Panc1 (cell line): Measurements from ENCODE around the gene RSAD1. TPM values are rescaled to one million over a fixed set of nuclear protein-coding genes. Genes with fewer than 3 reads are reported as not detected.

Experiments
- ATAC-seq: fragments of 200-7000 bp; cut with Tn5 transposase; 2 replicates; pipeline ENCODE4 v1.9.1; 2020; ENCODE audit warnings: mild to moderate bottlenecking, moderate library complexity
- BruUV-seq: library from RNA; stranded (reverse); fragments of 400-500 nt; replicated peaks from 2 replicates; lab custom pipeline; 2021; lab: Mats Ljungman, UMichigan
- CTCF ChIA-PET: fragments of 300-600 bp; sonication (Branson Sonifier 250); formaldehyde crosslinking; loops from one replicate; lab custom pipeline; 2022; ENCODE audit warnings: antibody characterized with exemption; lab: Charles Lee
- POLR2A ChIA-PET: fragments of 300-600 bp; sonication (Branson Sonifier 250); formaldehyde crosslinking; loops from one replicate; lab custom pipeline; 2022; ENCODE audit warnings: antibody characterized with exemption; lab: Charles Lee
- DNase-seq: peaks from one replicate; pipeline ENCODE4 v3.0.0-alpha.2; 2010; ENCODE audit warnings: low read depth, low spot score
- H3K27ac ChIP-seq: 2 replicates; pipeline ENCODE4 v1.5.1; 2011; ENCODE audit warnings: mild to moderate bottlenecking, low read length, inconsistent platforms
- H3K27me3 ChIP-seq: fragments of 200-500 bp; sonication (Bioruptor generic); 2 replicates; pipeline ENCODE4 v1.6.0; 2014; ENCODE audit warnings: low read length, inconsistent platforms; ENCODE audit not compliant: control insufficient read depth, insufficient read depth
- H3K36me3 ChIP-seq: fragments of 200-500 bp; sonication (Bioruptor generic); 2 replicates; pipeline ENCODE4 v1.5.1; 2014; ENCODE audit warnings: inconsistent platforms, mild to moderate bottlenecking, low read length, moderate library complexity; ENCODE audit not compliant: control insufficient read depth, insufficient read depth
- H3K4me1 ChIP-seq: 2 replicates; pipeline ENCODE4 v1.5.1; 2011; ENCODE audit warnings: inconsistent platforms, mild to moderate bottlenecking, low read length, moderate library complexity; ENCODE audit not compliant: control insufficient read depth, insufficient read depth
- H3K4me3 ChIP-seq, 2 experiments: 2 replicates each; pipeline ENCODE4 v1.5.1; 2011 to 2012; ENCODE audit warnings: low read depth in 2 of 2, low read length in 2 of 2, mild to moderate bottlenecking in 2 of 2, inconsistent platforms in 1 of 2, moderate library complexity in 1 of 2
- H3K9me3 ChIP-seq: fragments of 200-500 bp; sonication (Bioruptor generic); 2 replicates; pipeline ENCODE4 v1.5.1; 2014; ENCODE audit warnings: low read depth, mild to moderate bottlenecking, inconsistent platforms, low read length, moderate library complexity; ENCODE audit not compliant: control insufficient read depth, insufficient read depth
- POLR2AphosphoS5 ChIP-seq: IDR thresholded peaks from 2 replicates; pipeline ENCODE4 v1.6.1; 2012; ENCODE audit warnings: mild to moderate bottlenecking, low read depth, low read length, moderate library complexity
- SIN3A ChIP-seq: IDR thresholded peaks from 2 replicates; pipeline ENCODE4 v1.6.1; 2012; ENCODE audit warnings: low read depth, mild to moderate bottlenecking, low read length, moderate library complexity, borderline replicate concordance; ENCODE audit not compliant: insufficient read depth
- TCF7L2 ChIP-seq: IDR thresholded peaks from 2 replicates; pipeline ENCODE4 v1.6.1; 2011; ENCODE audit warnings: mild to moderate bottlenecking, low read depth, low read length, inconsistent platforms
- in situ Hi-C: cut with HindIII; loops from 2 replicates; pipeline ENCODE4 v1.10.0; 2016; ENCODE audit warnings: low sequenced_read_pairs, low pct_unique_long_range_greater_than_20kb
- intact Hi-C: fragments of 100-400 bp; cut with micrococcal nuclease; formaldehyde crosslinking; loops from one replicate; pipeline ENCODE4 v1.10.0; 2022; ENCODE audit not compliant: unreplicated experiment
- total RNA-seq: library from RNA; stranded (reverse); gene quantifications from one replicate; pipeline ENCODE4 v1.2.1, GENCODE V29; 2021; ENCODE audit not compliant: unreplicated experiment
- TF ChIP-seq, protein P1 (sequence below), 2 experiments: IDR thresholded peaks; 2 replicates each; pipeline ENCODE4 v1.6.1; 2011 to 2012; ENCODE audit warnings: low read depth in 2 of 2, control low read depth in 1 of 2, low read length in 1 of 2, mild to moderate bottlenecking in 1 of 2, moderate library complexity in 1 of 2; ENCODE audit not compliant: insufficient read depth in 1 of 2
- TF ChIP-seq, protein P2 (sequence below): fragments of 450-650 bp; IDR thresholded peaks from 2 replicates; pipeline ENCODE4 v1.5.1; 2017; ENCODE audit warnings: mild to moderate bottlenecking

Gene RSAD1
- total RNA-seq, 1 experiment from 2014 or later = 40.2 TPM

DNA sequence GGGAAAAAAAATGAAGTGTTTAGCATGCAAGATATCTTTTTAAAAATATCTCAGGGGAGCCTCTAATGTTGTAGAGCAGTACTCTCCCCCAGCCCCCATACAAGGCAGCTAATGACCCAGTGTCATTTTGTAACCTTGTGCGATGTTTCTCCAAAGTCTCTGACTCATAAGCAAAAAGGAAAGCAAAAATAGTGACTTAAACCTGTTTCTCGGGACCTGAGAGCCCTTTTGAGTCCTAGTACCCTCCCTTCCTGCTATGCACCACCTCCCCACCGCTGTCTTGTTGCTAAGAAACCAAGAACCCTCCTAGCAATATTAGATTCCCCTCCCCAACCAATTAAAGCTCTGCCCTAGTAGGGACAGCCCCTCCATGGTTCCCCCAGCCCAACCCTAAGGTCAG is 32.4 kb downstream of the RSAD1 start:
- ChIA-PET CTCF (no interaction called here), POLR2A (no interaction called here)
- DNase-seq (no peak), ATAC-seq (no peak)
- intact Hi-C loops = no loop called here
- no peak overlapping the region for H3K4me3 ChIP-seq
- H3K4me1 ChIP-seq = peaks cover 11% of the 10 kb centered on the region
- no TSS peak for BruUV-seq
- no peaks in the 10 kb centered on the region for H3K36me3 ChIP-seq
- TF ChIP-seq TCF7L2 (no peak), POLR2AphosphoS5 (no peak), SIN3A (no peak)
- TF ChIP-seq, protein P1, sequence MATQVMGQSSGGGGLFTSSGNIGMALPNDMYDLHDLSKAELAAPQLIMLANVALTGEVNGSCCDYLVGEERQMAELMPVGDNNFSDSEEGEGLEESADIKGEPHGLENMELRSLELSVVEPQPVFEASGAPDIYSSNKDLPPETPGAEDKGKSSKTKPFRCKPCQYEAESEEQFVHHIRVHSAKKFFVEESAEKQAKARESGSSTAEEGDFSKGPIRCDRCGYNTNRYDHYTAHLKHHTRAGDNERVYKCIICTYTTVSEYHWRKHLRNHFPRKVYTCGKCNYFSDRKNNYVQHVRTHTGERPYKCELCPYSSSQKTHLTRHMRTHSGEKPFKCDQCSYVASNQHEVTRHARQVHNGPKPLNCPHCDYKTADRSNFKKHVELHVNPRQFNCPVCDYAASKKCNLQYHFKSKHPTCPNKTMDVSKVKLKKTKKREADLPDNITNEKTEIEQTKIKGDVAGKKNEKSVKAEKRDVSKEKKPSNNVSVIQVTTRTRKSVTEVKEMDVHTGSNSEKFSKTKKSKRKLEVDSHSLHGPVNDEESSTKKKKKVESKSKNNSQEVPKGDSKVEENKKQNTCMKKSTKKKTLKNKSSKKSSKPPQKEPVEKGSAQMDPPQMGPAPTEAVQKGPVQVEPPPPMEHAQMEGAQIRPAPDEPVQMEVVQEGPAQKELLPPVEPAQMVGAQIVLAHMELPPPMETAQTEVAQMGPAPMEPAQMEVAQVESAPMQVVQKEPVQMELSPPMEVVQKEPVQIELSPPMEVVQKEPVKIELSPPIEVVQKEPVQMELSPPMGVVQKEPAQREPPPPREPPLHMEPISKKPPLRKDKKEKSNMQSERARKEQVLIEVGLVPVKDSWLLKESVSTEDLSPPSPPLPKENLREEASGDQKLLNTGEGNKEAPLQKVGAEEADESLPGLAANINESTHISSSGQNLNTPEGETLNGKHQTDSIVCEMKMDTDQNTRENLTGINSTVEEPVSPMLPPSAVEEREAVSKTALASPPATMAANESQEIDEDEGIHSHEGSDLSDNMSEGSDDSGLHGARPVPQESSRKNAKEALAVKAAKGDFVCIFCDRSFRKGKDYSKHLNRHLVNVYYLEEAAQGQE (IDR thresholded peaks at IDR 0.05; ENCODE audit: insufficient read depth in 1 of 2, low read depth in 2 of 2, low read length in 1 of 2) = no peak
- TF ChIP-seq, protein P2, sequence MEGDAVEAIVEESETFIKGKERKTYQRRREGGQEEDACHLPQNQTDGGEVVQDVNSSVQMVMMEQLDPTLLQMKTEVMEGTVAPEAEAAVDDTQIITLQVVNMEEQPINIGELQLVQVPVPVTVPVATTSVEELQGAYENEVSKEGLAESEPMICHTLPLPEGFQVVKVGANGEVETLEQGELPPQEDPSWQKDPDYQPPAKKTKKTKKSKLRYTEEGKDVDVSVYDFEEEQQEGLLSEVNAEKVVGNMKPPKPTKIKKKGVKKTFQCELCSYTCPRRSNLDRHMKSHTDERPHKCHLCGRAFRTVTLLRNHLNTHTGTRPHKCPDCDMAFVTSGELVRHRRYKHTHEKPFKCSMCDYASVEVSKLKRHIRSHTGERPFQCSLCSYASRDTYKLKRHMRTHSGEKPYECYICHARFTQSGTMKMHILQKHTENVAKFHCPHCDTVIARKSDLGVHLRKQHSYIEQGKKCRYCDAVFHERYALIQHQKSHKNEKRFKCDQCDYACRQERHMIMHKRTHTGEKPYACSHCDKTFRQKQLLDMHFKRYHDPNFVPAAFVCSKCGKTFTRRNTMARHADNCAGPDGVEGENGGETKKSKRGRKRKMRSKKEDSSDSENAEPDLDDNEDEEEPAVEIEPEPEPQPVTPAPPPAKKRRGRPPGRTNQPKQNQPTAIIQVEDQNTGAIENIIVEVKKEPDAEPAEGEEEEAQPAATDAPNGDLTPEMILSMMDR = no peak
- H3K9me3 ChIP-seq = no peaks in the 10 kb centered on the region
- no peaks in the 10 kb centered on the region for H3K27me3 ChIP-seq
- in situ Hi-C loops = no loop called here
- no peak overlapping the region for H3K27ac ChIP-seq

DNA sequence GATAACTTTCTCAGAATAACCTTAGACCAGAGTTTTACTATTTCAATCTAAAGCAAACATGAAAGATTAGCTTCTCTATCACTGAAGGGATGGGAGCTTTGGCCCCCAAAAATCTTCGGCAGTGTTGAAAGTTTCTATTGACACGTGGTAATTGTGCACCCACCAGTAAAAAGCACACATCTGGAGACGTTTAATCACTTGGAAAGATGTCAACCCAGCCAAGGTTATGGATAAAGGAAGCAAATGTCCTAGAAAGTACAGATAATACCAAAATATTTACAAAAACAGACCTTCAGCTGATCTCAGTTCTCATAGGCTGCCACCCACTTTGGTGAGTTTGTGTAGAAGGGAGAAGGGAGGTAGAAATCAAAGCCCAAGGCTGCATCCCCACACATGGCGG is 34.8 kb downstream of the RSAD1 start:
- Histone ChIP-seq H3K27ac (no peak overlapping the region), H3K4me3 (no peak overlapping the region), H3K27me3 (no peaks in the 10 kb centered on the region), H3K4me1 (peaks cover 8% of the 10 kb centered on the region), H3K9me3 (no peaks in the 10 kb centered on the region), H3K36me3 (no peaks in the 10 kb centered on the region)
- ChIA-PET POLR2A (interaction anchor here (1.0 kb wide), 1 partner anchor 9 kb away, joined by 9 read pairs; no protein-coding TSS in a partner anchor), CTCF (interaction anchor here (0.6 to 0.7 kb wide), 2 partner anchors 87 to 155 kb away, joined by 3 to 7 read pairs; no protein-coding TSS in a partner anchor)
- DNase-seq = no peak
- in situ Hi-C loops = no loop called here
- BruUV-seq = no TSS peak
- TF ChIP-seq TCF7L2 = no peak
- TF ChIP-seq, protein P1 (IDR thresholded peaks at IDR 0.05; ENCODE audit: insufficient read depth in 1 of 2, low read depth in 2 of 2, low read length in 1 of 2) = no peak
- no peak for TF ChIP-seq SIN3A
- TF ChIP-seq, protein P2 = no peak
- TF ChIP-seq POLR2AphosphoS5 = no peak
- intact Hi-C loops = no loop called here
- no peak for ATAC-seq
